ENCODE measurements around the gene MC5R.

The MC5R gene

DNA sequence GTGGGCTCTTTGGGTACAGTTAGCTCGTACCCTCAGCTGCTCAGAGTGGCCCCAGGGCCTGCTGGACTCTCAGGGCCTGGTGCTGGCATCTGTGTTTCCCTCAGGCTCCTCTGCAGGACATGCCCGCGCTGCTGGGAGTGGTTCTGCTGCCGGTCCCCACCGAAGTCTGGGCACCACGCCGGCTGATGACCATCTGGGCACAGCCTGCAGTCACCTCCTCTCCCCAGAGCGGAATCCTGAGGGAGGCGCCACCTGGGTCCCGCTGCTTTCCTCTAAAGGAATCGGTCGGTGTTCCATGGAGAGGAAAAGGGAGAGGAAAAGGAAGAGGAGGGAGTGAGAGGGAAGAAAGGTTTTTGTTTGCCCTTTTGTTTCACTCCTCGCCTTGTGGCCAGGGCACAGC is 47.8 kb downstream of the MC5R start:
- no peaks in the 10 kb centered on the region for H3K9me3 ChIP-seq (ENCODE audit: low read depth, low read length)
- H3K4me3 ChIP-seq = no peak overlapping the region
- DNase-seq (ENCODE audit: low read depth, low spot score) = no peak
- no peaks in the 10 kb centered on the region for H3K36me3 ChIP-seq (ENCODE audit: insufficient read depth, low read length)
- H3K27ac ChIP-seq = no peak overlapping the region
- no peak for TF ChIP-seq FOXP2 (optimal IDR thresholded peaks at IDR 0.05; ENCODE audit: control extremely low read depth, extremely low read length, insufficient read depth)
- TF ChIP-seq EZH2 (IDR thresholded peaks at IDR 0.05) = no peak
- TF ChIP-seq POLR2AphosphoS5 (IDR thresholded peaks at IDR 0.05; ENCODE audit: borderline replicate concordance, low read depth, low read length) = no peak
- H3K9ac ChIP-seq (ENCODE audit: insufficient read length) = no peak overlapping the region

DNA sequence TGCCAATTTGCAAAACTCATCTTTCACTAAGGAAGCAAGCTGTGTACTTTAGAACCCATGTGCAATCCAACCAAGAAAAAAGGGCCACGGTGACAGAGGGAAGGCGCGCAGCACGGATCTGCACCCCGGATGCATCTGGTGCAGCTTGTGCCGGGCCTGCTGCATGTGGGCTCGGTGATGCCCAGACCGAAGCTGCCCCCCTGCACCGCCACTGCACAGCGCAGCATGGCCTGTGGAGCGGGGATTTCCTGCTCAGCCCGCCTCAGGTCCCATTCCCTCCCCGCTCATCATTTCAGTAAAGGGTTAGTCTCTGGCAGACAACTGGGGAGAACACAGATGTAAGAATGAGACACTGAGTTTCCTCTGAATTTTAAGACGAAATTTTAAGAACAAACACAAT is 48.4 kb downstream of the MC5R start:
- TF ChIP-seq POLR2AphosphoS5 (IDR thresholded peaks at IDR 0.05; ENCODE audit: borderline replicate concordance, low read depth, low read length) = no peak
- no peak for TF ChIP-seq FOXP2 (optimal IDR thresholded peaks at IDR 0.05; ENCODE audit: control extremely low read depth, extremely low read length, insufficient read depth)
- TF ChIP-seq EZH2 (IDR thresholded peaks at IDR 0.05) = no peak
- H3K9ac ChIP-seq (ENCODE audit: insufficient read length) = no peak overlapping the region
- no peaks in the 10 kb centered on the region for H3K36me3 ChIP-seq (ENCODE audit: insufficient read depth, low read length)
- no peak overlapping the region for H3K4me3 ChIP-seq
- H3K27ac ChIP-seq = no peak overlapping the region
- no peaks in the 10 kb centered on the region for H3K9me3 ChIP-seq (ENCODE audit: low read depth, low read length)
- no peak for DNase-seq (ENCODE audit: low read depth, low spot score)

DNA sequence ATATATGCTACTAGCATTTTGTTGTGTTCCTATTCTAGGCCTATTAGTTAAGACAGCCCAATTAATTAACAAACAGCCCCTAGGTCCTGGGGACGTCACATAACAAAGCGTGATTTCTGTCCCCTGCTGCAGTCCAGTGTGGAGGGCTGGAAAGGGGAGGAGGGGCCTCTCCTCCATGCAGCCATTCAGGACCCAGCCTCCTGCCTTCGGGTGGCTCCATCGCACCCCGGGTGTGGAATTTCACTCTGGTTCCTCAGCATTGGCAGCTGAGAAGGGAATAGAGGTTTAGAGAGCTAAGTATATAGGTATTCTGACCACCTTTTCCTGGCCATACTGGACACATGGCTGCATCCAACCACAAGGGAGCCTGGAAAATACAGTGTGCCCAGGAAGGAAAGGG is 49.0 kb downstream of the MC5R start:
- H3K9ac ChIP-seq (ENCODE audit: insufficient read length) = no peak overlapping the region
- TF ChIP-seq FOXP2 (optimal IDR thresholded peaks at IDR 0.05; ENCODE audit: control extremely low read depth, extremely low read length, insufficient read depth) (no peak), EZH2 (IDR thresholded peaks at IDR 0.05) (no peak), POLR2AphosphoS5 (IDR thresholded peaks at IDR 0.05; ENCODE audit: borderline replicate concordance, low read depth, low read length) (no peak)
- H3K36me3 ChIP-seq (ENCODE audit: insufficient read depth, low read length) = no peaks in the 10 kb centered on the region
- no peak overlapping the region for H3K27ac ChIP-seq
- no peak overlapping the region for H3K4me3 ChIP-seq
- H3K9me3 ChIP-seq (ENCODE audit: low read depth, low read length) = no peaks in the 10 kb centered on the region
- DNase-seq (ENCODE audit: low read depth, low spot score) = no peak

DNA sequence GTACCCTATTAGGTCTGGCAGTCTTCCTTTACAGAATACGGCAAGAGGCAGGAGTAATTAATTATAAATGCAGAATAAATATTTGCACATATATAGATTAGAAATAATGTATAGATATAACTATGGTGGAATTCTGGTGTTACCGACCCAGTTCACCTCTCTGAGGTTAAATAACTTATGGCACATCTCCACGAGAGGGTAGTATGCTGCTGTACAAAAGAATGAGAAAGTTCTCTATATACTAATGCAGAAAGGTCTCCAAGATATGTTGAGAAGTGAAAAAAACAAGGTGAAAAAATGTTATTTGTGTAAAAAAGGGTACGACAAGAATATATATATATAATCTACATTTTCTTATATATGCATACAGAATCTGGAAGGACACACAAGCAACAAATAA is 50.6 kb downstream of the MC5R start:
- TF ChIP-seq EZH2 (IDR thresholded peaks at IDR 0.05) (no peak), POLR2AphosphoS5 (IDR thresholded peaks at IDR 0.05; ENCODE audit: borderline replicate concordance, low read depth, low read length) (no peak), FOXP2 (optimal IDR thresholded peaks at IDR 0.05; ENCODE audit: control extremely low read depth, extremely low read length, insufficient read depth) (no peak)
- Histone ChIP-seq H3K27ac (no peak overlapping the region), H3K9me3 (ENCODE audit: low read depth, low read length) (no peaks in the 10 kb centered on the region), H3K9ac (ENCODE audit: insufficient read length) (no peak overlapping the region), H3K36me3 (ENCODE audit: insufficient read depth, low read length) (no peaks in the 10 kb centered on the region), H3K4me3 (no peak overlapping the region)
- DNase-seq (ENCODE audit: low read depth, low spot score) = no peak

All from SK-N-MC (cell line).